Measurements from ENCODE around the gene FOXC2. TPM values are rescaled to one million over a fixed set of nuclear protein-coding genes. Genes with fewer than 3 reads are reported as not detected.
A peak's percentile ranks its signal among the peaks of the same experiment; 100 is the strongest.

FOXC2 gene
- total RNA-seq, 5 donors from 2014 or later (not counting 1 experiment from before 2014, with no cell fraction given), result not detected

DNA sequence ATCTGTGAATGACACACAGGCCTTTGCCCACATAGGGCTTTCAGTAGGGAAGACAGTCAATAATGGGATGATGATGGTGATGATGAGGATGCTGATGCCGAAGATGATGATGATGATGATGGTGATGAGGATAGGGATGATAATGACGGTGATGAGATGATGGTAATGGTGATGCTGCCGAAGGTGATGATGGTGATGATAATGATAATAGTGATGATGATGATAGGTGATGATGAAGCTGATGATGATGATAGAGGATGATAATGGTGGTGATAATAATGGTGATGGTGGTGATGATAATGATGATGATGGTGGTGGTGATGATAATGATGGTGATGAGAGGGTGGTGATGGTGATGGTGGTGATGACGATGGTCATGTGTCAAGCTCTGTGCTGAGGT is 24.6 kb downstream of the FOXC2 start:
- no peak overlapping the region for H3K4me3 ChIP-seq (ENCODE audit: control insufficient read depth in 1 of 2, extremely low read depth in 1 of 2, low read length in 1 of 2)
- peaks cover 0 to 29% of the 10 kb centered on the region in 2 experiments for H3K27me3 ChIP-seq (replicated peaks in 1 of 2; ENCODE audit: control insufficient read depth in 2 of 2, extremely low read depth in 1 of 2, insufficient read depth in 2 of 2, low read length in 1 of 2)
- no peaks in the 10 kb centered on the region for H3K36me3 ChIP-seq (ENCODE audit: control insufficient read depth in 2 of 2, extremely low read depth in 1 of 2, insufficient read depth in 1 of 2, low read length in 1 of 2)
- WGBS (ENCODE audit: insufficient coverage), result 85% methylated on average over 4 of the region's 4 CpGs
- Mint-ChIP-seq H3K4me1 (peaks cover 0 to 9% (median 0%) of the 10 kb centered on the region in 3 donors), H3K27ac (no peak overlapping the region), H3K27me3 (peaks cover 20 to 26% of the 10 kb centered on the region in 2 donors), H3K4me3 (no peak overlapping the region), H3K9me3 (no peaks in the 10 kb centered on the region), H3K36me3 (no peaks in the 10 kb centered on the region)
- H3K9me3 ChIP-seq, result no peaks in the 10 kb centered on the region
- H3K4me1 ChIP-seq (ENCODE audit: control insufficient read depth in 1 of 2, extremely low read depth in 1 of 2, insufficient read depth in 2 of 2, low read length in 2 of 2), result peaks cover 0 to 4% of the 10 kb centered on the region in 2 experiments
- H3K27ac ChIP-seq (ENCODE audit: low read length), result no peak overlapping the region
- ChIA-PET POLR2A (no interaction called here), CTCF (no interaction called here)
- ATAC-seq (replicated peaks in 1 of 4) (no peak), DNase-seq (no peak)

DNA sequence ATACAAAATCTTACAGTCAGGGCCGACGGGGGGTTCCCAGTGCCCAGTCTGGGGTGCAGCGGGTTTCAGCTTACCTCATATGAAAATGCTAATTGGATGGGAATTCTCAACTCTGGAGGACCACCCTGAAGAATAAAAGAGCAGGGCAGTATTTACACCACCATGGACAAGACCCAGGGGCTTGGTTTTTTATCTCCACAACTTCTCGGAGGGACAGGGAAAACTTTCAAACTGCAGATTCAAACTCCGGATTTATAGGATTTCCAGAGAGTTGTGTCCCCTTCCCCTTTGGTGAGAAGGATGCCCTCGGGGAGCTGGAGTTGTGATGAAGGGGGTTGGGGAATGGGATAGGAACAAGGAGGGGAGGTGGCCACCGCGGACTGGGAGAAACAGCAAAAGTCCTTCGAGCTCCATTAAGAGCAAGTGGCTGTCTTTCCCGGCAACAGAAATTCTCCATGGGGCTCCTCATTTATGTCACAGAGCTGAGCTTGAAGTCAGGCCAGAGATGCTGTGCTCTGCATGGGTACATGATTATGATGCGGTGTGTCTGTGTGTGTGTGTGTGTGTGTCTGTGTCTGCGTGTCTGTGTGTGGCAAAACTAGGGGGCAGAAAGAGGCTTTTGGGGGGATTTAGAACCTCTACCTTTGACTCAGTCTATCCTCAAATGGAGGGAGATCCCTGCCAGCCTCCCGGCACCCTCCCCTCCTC is 27.4 kb downstream of the FOXC2 start:
- Mint-ChIP-seq H3K4me1 (peaks cover 0 to 9% (median 0%) of the 10 kb centered on the region in 3 donors), H3K27me3 (peaks cover 23 to 30% of the 10 kb centered on the region in 2 donors), H3K4me3 (peak overlapping the region in 1 of 3 donors; percentile 54), H3K36me3 (no peaks in the 10 kb centered on the region), H3K27ac (no peak overlapping the region), H3K9me3 (no peaks in the 10 kb centered on the region)
- H3K36me3 ChIP-seq (ENCODE audit: control insufficient read depth in 2 of 2, extremely low read depth in 1 of 2, insufficient read depth in 1 of 2, low read length in 1 of 2), result no peaks in the 10 kb centered on the region
- no peak for ATAC-seq (replicated peaks in 1 of 4)
- H3K27me3 ChIP-seq (replicated peaks in 1 of 2; ENCODE audit: control insufficient read depth in 2 of 2, extremely low read depth in 1 of 2, insufficient read depth in 2 of 2, low read length in 1 of 2), result peaks cover 0 to 36% of the 10 kb centered on the region in 2 experiments
- POLR2A ChIA-PET, result no interaction called here
- CTCF ChIA-PET, result interaction anchor here in 1 of 2 donors (0.5 kb wide), 1 partner anchor 24 kb away, joined by 3 read pairs; no protein-coding TSS in a partner anchor
- WGBS (ENCODE audit: insufficient coverage), result 77% methylated on average over 6 of the region's 13 CpGs
- no peaks in the 10 kb centered on the region for H3K9me3 ChIP-seq
- H3K4me1 ChIP-seq (ENCODE audit: control insufficient read depth in 1 of 2, extremely low read depth in 1 of 2, insufficient read depth in 2 of 2, low read length in 2 of 2), result peaks cover 0 to 4% of the 10 kb centered on the region in 2 experiments
- no peak overlapping the region for H3K4me3 ChIP-seq (ENCODE audit: control insufficient read depth in 1 of 2, extremely low read depth in 1 of 2, low read length in 1 of 2)
- H3K27ac ChIP-seq (ENCODE audit: low read length), result no peak overlapping the region
- DNase-seq, result no peak

DNA sequence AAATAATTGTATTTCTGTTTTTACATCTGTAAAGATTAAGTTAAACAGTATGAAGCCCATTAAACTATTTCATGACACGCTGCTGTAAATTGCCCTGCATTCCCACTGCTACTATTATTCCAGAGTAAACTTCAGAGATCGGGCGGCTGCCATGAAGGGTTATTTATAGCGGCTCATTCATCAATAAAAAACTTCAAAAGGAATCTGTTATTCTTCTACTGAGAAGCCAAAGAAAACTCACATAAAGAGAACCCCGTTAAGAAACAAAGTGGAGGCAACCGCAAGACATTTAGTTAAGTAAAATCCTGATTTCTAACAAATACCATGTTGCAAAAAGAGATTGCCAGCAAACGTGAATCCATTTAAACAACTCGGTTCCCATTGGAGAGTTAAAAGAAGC is 28.1 kb downstream of the FOXC2 start:
- no peaks in the 10 kb centered on the region for H3K9me3 Mint-ChIP-seq
- H3K27ac Mint-ChIP-seq, result no peak overlapping the region
- DNase-seq (no peak), ATAC-seq (replicated peaks in 1 of 4) (no peak)
- peaks cover 0 to 36% of the 10 kb centered on the region in 2 experiments for H3K27me3 ChIP-seq (replicated peaks in 1 of 2; ENCODE audit: control insufficient read depth in 2 of 2, extremely low read depth in 1 of 2, insufficient read depth in 2 of 2, low read length in 1 of 2)
- WGBS (ENCODE audit: insufficient coverage), result 96% methylated on average over 6 of the region's 8 CpGs
- no peaks in the 10 kb centered on the region for H3K36me3 ChIP-seq (ENCODE audit: control insufficient read depth in 2 of 2, extremely low read depth in 1 of 2, insufficient read depth in 1 of 2, low read length in 1 of 2)
- H3K36me3 Mint-ChIP-seq, result no peaks in the 10 kb centered on the region
- peaks cover 0 to 9% (median 0%) of the 10 kb centered on the region in 3 donors for H3K4me1 Mint-ChIP-seq
- peaks cover 0 to 4% of the 10 kb centered on the region in 2 experiments for H3K4me1 ChIP-seq (ENCODE audit: control insufficient read depth in 1 of 2, extremely low read depth in 1 of 2, insufficient read depth in 2 of 2, low read length in 2 of 2)
- no peak overlapping the region for H3K4me3 ChIP-seq (ENCODE audit: control insufficient read depth in 1 of 2, extremely low read depth in 1 of 2, low read length in 1 of 2)
- no peak overlapping the region for H3K27ac ChIP-seq (ENCODE audit: low read length)
- ChIA-PET CTCF (no interaction called here), POLR2A (no interaction called here)
- peaks cover 27 to 33% of the 10 kb centered on the region in 2 donors for H3K27me3 Mint-ChIP-seq
- H3K4me3 Mint-ChIP-seq, result no peak overlapping the region
- H3K9me3 ChIP-seq, result no peaks in the 10 kb centered on the region

DNA sequence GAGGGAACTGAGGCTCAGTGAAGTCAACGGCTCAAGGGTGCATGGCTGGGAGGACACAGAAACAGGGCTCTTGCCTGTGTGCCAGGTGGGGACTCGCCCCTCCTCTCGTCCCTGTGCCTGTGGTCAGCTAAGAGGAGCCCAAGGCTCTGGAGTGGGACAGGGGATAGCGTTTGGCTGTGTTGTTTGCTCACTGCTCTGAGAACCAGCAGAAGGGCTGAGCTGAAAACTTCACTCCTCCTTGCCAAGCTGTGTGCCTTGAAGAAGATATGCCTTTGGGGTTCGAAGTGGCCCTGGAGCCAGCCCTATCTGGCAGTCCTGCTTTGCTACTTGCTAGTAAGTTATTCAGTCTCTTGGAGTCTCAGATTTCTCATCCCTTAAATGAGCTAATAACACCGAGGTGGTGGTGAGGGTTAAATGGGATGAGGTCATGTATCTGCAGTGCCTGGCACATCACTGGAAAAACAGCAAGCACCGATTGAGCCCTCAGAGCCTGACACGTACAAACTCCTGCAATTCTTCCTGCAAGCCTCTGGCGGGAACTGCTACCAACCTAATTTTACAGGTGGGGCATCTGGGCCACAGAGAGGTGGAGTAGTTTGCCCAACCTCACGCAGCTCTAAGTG is 29.5 kb downstream of the FOXC2 start:
- Mint-ChIP-seq H3K4me3 (no peak overlapping the region), H3K27me3 (peaks cover 32 to 36% of the 10 kb centered on the region in 2 donors), H3K27ac (no peak overlapping the region), H3K4me1 (peaks cover 0 to 9% (median 0%) of the 10 kb centered on the region in 3 donors), H3K9me3 (no peaks in the 10 kb centered on the region), H3K36me3 (no peaks in the 10 kb centered on the region)
- ChIA-PET CTCF (no interaction called here), POLR2A (no interaction called here)
- no peak for ATAC-seq (replicated peaks in 1 of 4)
- no peak for DNase-seq
- Histone ChIP-seq H3K27ac (ENCODE audit: low read length) (no peak overlapping the region), H3K4me3 (ENCODE audit: control insufficient read depth in 1 of 2, extremely low read depth in 1 of 2, low read length in 1 of 2) (no peak overlapping the region), H3K9me3 (no peaks in the 10 kb centered on the region), H3K27me3 (replicated peaks in 1 of 2; ENCODE audit: control insufficient read depth in 2 of 2, extremely low read depth in 1 of 2, insufficient read depth in 2 of 2, low read length in 1 of 2) (peaks cover 0 to 30% of the 10 kb centered on the region in 2 experiments), H3K4me1 (ENCODE audit: control insufficient read depth in 1 of 2, extremely low read depth in 1 of 2, insufficient read depth in 2 of 2, low read length in 2 of 2) (peaks cover 0 to 4% of the 10 kb centered on the region in 2 experiments), H3K36me3 (ENCODE audit: control insufficient read depth in 2 of 2, extremely low read depth in 1 of 2, insufficient read depth in 1 of 2, low read length in 1 of 2) (no peaks in the 10 kb centered on the region)
- WGBS (ENCODE audit: insufficient coverage), result 68% methylated on average over 6 of the region's 10 CpGs

DNA sequence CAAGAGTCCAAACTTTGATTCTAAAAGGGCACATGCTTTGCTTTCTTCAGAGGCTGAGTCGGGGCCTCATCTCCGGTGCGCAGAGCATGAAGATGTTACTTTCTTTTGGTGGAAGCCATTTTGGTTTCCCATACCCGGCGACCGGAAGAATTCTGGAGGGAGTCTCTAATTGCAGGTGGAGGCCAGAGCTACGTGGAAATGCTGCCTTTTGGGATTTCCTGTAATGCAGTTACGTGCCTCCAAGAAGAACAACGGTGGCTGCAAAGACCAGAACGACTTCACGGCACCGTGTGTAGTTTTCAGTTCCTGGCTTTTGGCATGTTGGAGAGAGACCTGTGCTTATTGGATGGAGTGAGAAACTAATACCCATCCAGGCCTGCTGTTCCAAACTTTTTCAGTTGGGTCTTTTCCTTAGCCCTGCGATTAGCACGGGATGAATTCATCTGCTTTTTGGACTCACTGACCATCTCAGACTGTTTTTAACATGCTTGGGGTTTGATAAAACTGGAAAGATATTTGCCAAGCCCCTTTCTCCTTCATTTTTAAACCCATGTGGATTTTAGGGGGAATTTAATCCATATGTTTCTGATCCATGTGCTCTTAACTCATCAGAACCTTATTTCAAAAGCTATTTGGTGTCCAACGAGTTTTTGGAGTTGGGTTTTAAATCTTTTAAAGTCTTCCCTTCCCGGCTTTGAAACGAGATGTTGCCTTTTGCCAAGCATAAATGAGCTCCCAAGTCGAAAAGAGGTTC is 30.7 kb downstream of the FOXC2 start:
- Mint-ChIP-seq H3K9me3 (no peaks in the 10 kb centered on the region), H3K4me3 (no peak overlapping the region), H3K27ac (no peak overlapping the region), H3K27me3 (peaks cover 30 to 38% of the 10 kb centered on the region in 2 donors), H3K4me1 (peaks cover 0 to 9% (median 0%) of the 10 kb centered on the region in 3 donors), H3K36me3 (no peaks in the 10 kb centered on the region)
- no peak overlapping the region for H3K27ac ChIP-seq (ENCODE audit: low read length)
- H3K27me3 ChIP-seq (replicated peaks in 1 of 2; ENCODE audit: control insufficient read depth in 2 of 2, extremely low read depth in 1 of 2, insufficient read depth in 2 of 2, low read length in 1 of 2), result peaks cover 0 to 30% of the 10 kb centered on the region in 2 experiments
- DNase-seq, result no peak
- 84% methylated on average over 15 of the region's 18 CpGs for WGBS (ENCODE audit: insufficient coverage)
- ChIA-PET POLR2A (no interaction called here), CTCF (no interaction called here)
- no peaks in the 10 kb centered on the region for H3K9me3 ChIP-seq
- ATAC-seq (replicated peaks in 1 of 4), result no peak
- H3K4me3 ChIP-seq (ENCODE audit: control insufficient read depth in 1 of 2, extremely low read depth in 1 of 2, low read length in 1 of 2), result no peak overlapping the region
- H3K4me1 ChIP-seq (ENCODE audit: control insufficient read depth in 1 of 2, extremely low read depth in 1 of 2, insufficient read depth in 2 of 2, low read length in 2 of 2), result peaks cover 0 to 4% of the 10 kb centered on the region in 2 experiments
- H3K36me3 ChIP-seq (ENCODE audit: control insufficient read depth in 2 of 2, extremely low read depth in 1 of 2, insufficient read depth in 1 of 2, low read length in 1 of 2), result no peaks in the 10 kb centered on the region

DNA sequence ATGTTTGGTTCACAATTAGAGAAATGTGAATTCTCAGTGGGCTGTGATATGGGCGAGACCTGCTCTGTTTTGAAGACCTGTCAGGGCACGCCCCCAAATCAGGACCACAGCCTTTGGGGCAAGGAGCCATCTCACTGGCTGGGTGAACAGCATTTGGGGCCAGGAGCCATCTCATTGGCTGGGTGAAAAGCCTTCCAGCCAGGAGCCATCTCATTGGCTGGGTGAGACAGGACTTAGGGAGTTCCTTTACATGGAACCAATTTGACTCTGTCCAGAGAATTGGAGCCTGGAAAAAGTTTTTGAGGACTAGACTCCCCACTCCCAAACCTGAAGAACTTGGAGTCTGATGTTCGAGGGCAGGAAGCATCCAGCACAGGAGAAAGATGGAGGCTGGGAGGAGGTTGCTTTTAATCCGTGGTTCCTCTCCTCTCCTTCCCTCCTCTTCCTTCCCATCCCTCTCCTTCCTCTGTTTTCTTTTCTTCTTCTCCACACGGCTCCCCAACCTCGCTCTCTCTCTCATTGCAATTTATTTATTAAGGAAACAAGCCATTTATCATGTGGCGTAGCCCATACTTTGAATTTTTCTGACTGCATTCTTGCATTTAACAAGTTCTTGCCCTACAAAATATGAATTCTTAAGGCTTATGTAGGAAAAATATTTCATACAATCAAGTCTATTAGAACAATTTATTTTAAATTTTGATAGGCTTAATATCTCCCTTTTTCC is 31.4 kb downstream of the FOXC2 start:
- Histone ChIP-seq H3K27me3 (replicated peaks in 1 of 2; ENCODE audit: control insufficient read depth in 2 of 2, extremely low read depth in 1 of 2, insufficient read depth in 2 of 2, low read length in 1 of 2) (peaks cover 0 to 26% of the 10 kb centered on the region in 2 experiments), H3K36me3 (ENCODE audit: control insufficient read depth in 2 of 2, extremely low read depth in 1 of 2, insufficient read depth in 1 of 2, low read length in 1 of 2) (no peaks in the 10 kb centered on the region), H3K4me1 (ENCODE audit: control insufficient read depth in 1 of 2, extremely low read depth in 1 of 2, insufficient read depth in 2 of 2, low read length in 2 of 2) (peaks cover 0 to under 1% of the 10 kb centered on the region in 2 experiments), H3K9me3 (no peaks in the 10 kb centered on the region), H3K27ac (ENCODE audit: low read length) (no peak overlapping the region), H3K4me3 (ENCODE audit: control insufficient read depth in 1 of 2, extremely low read depth in 1 of 2, low read length in 1 of 2) (no peak overlapping the region)
- 38% methylated on average over 4 of the region's 7 CpGs for WGBS (ENCODE audit: insufficient coverage)
- no peak overlapping the region for H3K4me3 Mint-ChIP-seq
- no peak overlapping the region for H3K27ac Mint-ChIP-seq
- ATAC-seq (replicated peaks in 1 of 4), result no peak
- H3K36me3 Mint-ChIP-seq, result no peaks in the 10 kb centered on the region
- no peak for DNase-seq
- ChIA-PET POLR2A (no interaction called here), CTCF (no interaction called here)
- no peaks in the 10 kb centered on the region for H3K9me3 Mint-ChIP-seq
- H3K4me1 Mint-ChIP-seq, result peaks cover 0 to 7% (median 0%) of the 10 kb centered on the region in 3 donors
- peaks cover 33 to 35% of the 10 kb centered on the region in 2 donors for H3K27me3 Mint-ChIP-seq
